Endothelial cell of umbilical vein (primary cell): ENCODE results near the gene AK8. TPM values are rescaled to one million over a fixed set of nuclear protein-coding genes. Genes with fewer than 3 reads are reported as not detected.

ENCODE experiments used
- BruUV-seq: library from RNA; stranded (reverse); fragments of 400-500 nt; replicated peaks from 2 replicates; lab custom pipeline; 2021; lab: Mats Ljungman, UMichigan
- CTCF ChIA-PET: fragments of 300-600, 350-600 bp; sonication (Branson Sonifier 250); formaldehyde crosslinking; loops from one replicate; lab custom pipeline; 2021; ENCODE audit warnings: antibody characterized with exemption, inconsistent platforms; lab: Charles Lee
- POLR2A ChIA-PET: fragments of 300-600, 350-600 bp; sonication (Branson Sonifier 250); formaldehyde crosslinking; loops from one replicate; lab custom pipeline; 2021; ENCODE audit warnings: antibody characterized with exemption, inconsistent platforms; lab: Charles Lee
- DNase-seq: peaks from one replicate; pipeline ENCODE4 v3.0.0-alpha.2; 2011; ENCODE audit warnings: low read depth, low spot score
- FAIRE-seq: peaks from 2 replicates; lab custom pipeline; 2011; peaks lifted over from hg19 to GRCh38; lab: Jason Lieb, UNC
- H2AFZ ChIP-seq: 2 replicates; pipeline ENCODE4 v1.6.0; 2012; ENCODE audit warnings: low read depth, low read length, control low read depth, inconsistent platforms
- H3K27ac ChIP-seq: 2 replicates; pipeline ENCODE4 v1.5.1; 2011; ENCODE audit warnings: low read depth, mild to moderate bottlenecking, control low read depth, low read length, moderate library complexity; ENCODE audit not compliant: insufficient read depth
- H3K27me3 ChIP-seq, 2 experiments: 2 replicates each; pipeline versions ENCODE4 v1.6.0 to v1.6.1; 2011; ENCODE audit warnings: low read length in 2 of 2, mixed read lengths in 1 of 2; ENCODE audit not compliant: control insufficient read depth in 2 of 2, insufficient read depth in 2 of 2
- H3K36me3 ChIP-seq, 2 experiments: 2 replicates in 1 of 2; 3 replicates in 1 of 2; pipeline ENCODE4 v1.5.1; 2011; ENCODE audit warnings: low read length in 2 of 2, mild to moderate bottlenecking in 1 of 2, moderate library complexity in 1 of 2; ENCODE audit not compliant: control insufficient read depth in 2 of 2, insufficient read depth in 2 of 2; ENCODE audit errors: extremely low read depth in 1 of 2
- H3K4me1 ChIP-seq: 3 replicates; pipeline ENCODE4 v1.5.1; 2011; ENCODE audit warnings: mild to moderate bottlenecking, low read length; ENCODE audit not compliant: control insufficient read depth, insufficient read depth; ENCODE audit errors: extremely low read depth
- H3K4me2 ChIP-seq: 2 replicates; pipeline ENCODE4 v1.6.1; 2011; ENCODE audit warnings: low read length, control low read depth, mixed read lengths; ENCODE audit not compliant: insufficient read depth
- H3K4me3 ChIP-seq, 3 experiments: fragments of 200-600 bp in 1 of 3; sonication (generic), shearing (Covaris generic) in 1 of 3; replicated peaks in 1 of 3; 2 replicates each; pipeline ENCODE4 v1.5.1; 2011 to 2016; ENCODE audit warnings: control low read depth in 3 of 3, low read length in 3 of 3, mild to moderate bottlenecking in 2 of 3, inconsistent platforms in 1 of 3, low read depth in 1 of 3, moderate library complexity in 1 of 3; ENCODE audit not compliant: insufficient read depth in 1 of 3
- H3K79me2 ChIP-seq: 2 replicates; pipeline ENCODE4 v1.6.0; 2012; ENCODE audit warnings: low read length, inconsistent platforms; ENCODE audit not compliant: control insufficient read depth, insufficient read depth
- H3K9ac ChIP-seq: replicated peaks from 2 replicates; pipeline ENCODE3; 2011; ENCODE audit warnings: low read length, control low read depth; ENCODE audit not compliant: insufficient read depth; ENCODE audit errors: extremely low read depth
- H3K9me1 ChIP-seq: replicated peaks from 3 replicates; pipeline ENCODE4 v1.6.0; 2011; ENCODE audit warnings: mild to moderate bottlenecking, low read length; ENCODE audit not compliant: control insufficient read depth, insufficient read depth; ENCODE audit errors: extremely low read depth
- H3K9me3 ChIP-seq: replicated peaks from 2 replicates; pipeline ENCODE4 v1.5.1; 2012; ENCODE audit warnings: low read length, inconsistent platforms; ENCODE audit not compliant: control insufficient read depth, insufficient read depth
- H4K20me1 ChIP-seq: replicated peaks from 2 replicates; pipeline ENCODE3; 2011; ENCODE audit warnings: mild to moderate bottlenecking, low read length; ENCODE audit not compliant: control insufficient read depth, insufficient read depth; ENCODE audit errors: extremely low read depth
- CTCF ChIP-seq, 2 donors: IDR thresholded peaks; 1 replicate in 1 of 2; 2 replicates in 1 of 2; pipeline ENCODE4 v1.5.1; 2011; ENCODE audit warnings: low read length in 2 of 2, mild to moderate bottlenecking in 2 of 2, moderate library complexity in 2 of 2, control low read depth in 1 of 2, inconsistent platforms in 1 of 2, low read depth in 1 of 2; ENCODE audit not compliant: insufficient read depth in 1 of 2; ENCODE audit errors: extremely low read depth in 1 of 2
- EZH2 ChIP-seq: IDR thresholded peaks from 2 replicates; pipeline ENCODE4 v1.6.1; 2012; ENCODE audit warnings: borderline replicate concordance, low read depth, mild to moderate bottlenecking, moderate library complexity, low read length, inconsistent platforms; ENCODE audit not compliant: severe bottlenecking
- FOS ChIP-seq: IDR thresholded peaks from 2 replicates; pipeline ENCODE4 v1.6.1; 2011; ENCODE audit warnings: mild to moderate bottlenecking, low read length, moderate library complexity, borderline replicate concordance; ENCODE audit not compliant: insufficient read depth
- GATA2 ChIP-seq: IDR thresholded peaks from 2 replicates; pipeline ENCODE4 v1.7.0; 2011; ENCODE audit warnings: low read depth, mild to moderate bottlenecking, moderate library complexity, mixed read lengths, low read length; ENCODE audit not compliant: insufficient read length, insufficient read depth
- JUN ChIP-seq: IDR thresholded peaks from 2 replicates; pipeline ENCODE4 v1.6.1; 2011; ENCODE audit warnings: borderline replicate concordance, low read depth; ENCODE audit not compliant: insufficient read length, insufficient read depth
- MAX ChIP-seq: IDR thresholded peaks from 2 replicates; pipeline ENCODE4 v1.6.1; 2011; ENCODE audit not compliant: insufficient read depth, insufficient read length
- MYC ChIP-seq: IDR thresholded peaks from one replicate; pipeline ENCODE4 v1.6.1; 2011; ENCODE audit warnings: mild to moderate bottlenecking, low read depth, low read length
- POLR2A ChIP-seq: IDR thresholded peaks from 2 replicates; pipeline ENCODE4 v1.6.1; 2012; ENCODE audit warnings: low read depth, mild to moderate bottlenecking, control low read depth, low read length
- POLR2AphosphoS5 ChIP-seq: IDR thresholded peaks from 2 replicates; pipeline ENCODE4 v1.6.1; 2012; ENCODE audit warnings: low read depth, mild to moderate bottlenecking, control low read depth, low read length, moderate library complexity; ENCODE audit not compliant: insufficient read depth
- dilution Hi-C: fragments of 300-500 bp; cut with MboI; formaldehyde crosslinking; loops from one replicate; pipeline ENCODE4 v1.15.0; 2019; ENCODE audit warnings: low sequenced_read_pairs; ENCODE audit not compliant: extremely low pct_ligation_motif_present
- intact Hi-C: fragments of 100-400 bp; cut with micrococcal nuclease; formaldehyde crosslinking; loops from one replicate; pipeline ENCODE4 v1.10.0; 2022
- polyA plus RNA-seq, 4 experiments: library from polyadenylated mRNA; depleted of rRNA in 3 of 4; stranded (reverse) in 3 of 4; unstranded in 1 of 4; fragments of >200 nt; gene quantifications; 2 replicates each; pipeline versions ENCODE4 v1.2.1 to v1.2.3, GENCODE V29; 2011 to 2012; ENCODE audit warnings: missing spikeins in 1 of 4
- total RNA-seq: library from RNA; stranded (reverse); gene quantifications from 2 replicates; pipeline ENCODE4 v1.2.3, GENCODE V29; 2021

The AK8 gene
- total and polyA plus RNA-seq, 2 donors (not counting 3 experiments of a cell fraction or from before 2014, with no cell fraction given): 0.06 TPM; not detected in 1

- Histone ChIP-seq H3K36me3 (no peaks in the 10 kb centered on the region), H3K4me2 (peak overlapping the region; percentile 58), H3K27ac (no peak overlapping the region), H3K9me1 (no peaks in the 10 kb centered on the region), H3K4me1 (peaks cover 2% of the 10 kb centered on the region), H3K9ac (no peak overlapping the region), H4K20me1 (no peaks in the 10 kb centered on the region), H3K4me3 (peak overlapping the region; percentile 80 to 99 (median 96)), H3K9me3 (no peaks in the 10 kb centered on the region), H3K27me3 (peaks cover 0 to 3% of the 10 kb centered on the region in 2 experiments), H2AFZ (peak overlapping the region; percentile 99), H3K79me2 (no peaks in the 10 kb centered on the region)
- no peak for TF ChIP-seq FOS
- TF ChIP-seq GATA2: no peak
- no peak for TF ChIP-seq MAX
- TF ChIP-seq JUN: no peak
- POLR2A ChIA-PET: no interaction called here
- intact Hi-C loops: no loop called here
- dilution Hi-C loops: no loop called here
- BruUV-seq: no TSS peak
- CTCF ChIA-PET: interaction anchor here (1.0 to 1.9 kb wide), 2 partner anchors 25 to 100 kb away, joined by 3 to 5 read pairs; no protein-coding TSS in a partner anchor
- FAIRE-seq (no peak), DNase-seq (no peak)
Observed at GRCh38 chr9:132877458-132877823, 643 bp downstream of the AK8 start.

- Histone ChIP-seq H3K9me3 (no peaks in the 10 kb centered on the region), H3K27ac (no peak overlapping the region), H2AFZ (no peak overlapping the region), H3K36me3 (no peaks in the 10 kb centered on the region), H3K27me3 (peaks cover 0 to 3% of the 10 kb centered on the region in 2 experiments), H3K79me2 (no peaks in the 10 kb centered on the region), H3K9ac (no peak overlapping the region), H3K4me2 (no peak overlapping the region), H3K4me1 (peaks cover 2% of the 10 kb centered on the region), H3K4me3 (no peak overlapping the region), H4K20me1 (no peaks in the 10 kb centered on the region), H3K9me1 (no peaks in the 10 kb centered on the region)
- TF ChIP-seq FOS (no peak), MYC (no peak), GATA2 (no peak), POLR2A (no peak), JUN (no peak), CTCF (IDR thresholded peaks at IDR 0.05; ENCODE audit: extremely low read depth in 1 of 2, insufficient read depth in 1 of 2, low read depth in 1 of 2, low read length in 2 of 2) (no peak), EZH2 (no peak), POLR2AphosphoS5 (no peak), MAX (no peak)
- no TSS peak for BruUV-seq
- POLR2A ChIA-PET: no interaction called here
- intact Hi-C loops: no loop called here
- dilution Hi-C loops: no loop called here
- CTCF ChIA-PET: interaction anchor here (1.0 to 1.9 kb wide), 2 partner anchors 26 to 101 kb away, joined by 3 to 5 read pairs; no protein-coding TSS in a partner anchor
- DNase-seq (no peak), FAIRE-seq (no peak)
Observed at GRCh38 chr9:132876849-132877248, 1.2 kb downstream of the AK8 start.
